ENCODE measurements around the gene SIRPG. TPM values are rescaled to one million over a fixed set of nuclear protein-coding genes. Genes with fewer than 3 reads are reported as not detected.
"Not testable (repeated sequence)": the region's sequence is repeated elsewhere in the genome, so short reads cannot be mapped to it uniquely, and the experiment has no call there.

Gene SIRPG
- total RNA-seq, 1 donor from 2014 or later, result not detected

DNA sequence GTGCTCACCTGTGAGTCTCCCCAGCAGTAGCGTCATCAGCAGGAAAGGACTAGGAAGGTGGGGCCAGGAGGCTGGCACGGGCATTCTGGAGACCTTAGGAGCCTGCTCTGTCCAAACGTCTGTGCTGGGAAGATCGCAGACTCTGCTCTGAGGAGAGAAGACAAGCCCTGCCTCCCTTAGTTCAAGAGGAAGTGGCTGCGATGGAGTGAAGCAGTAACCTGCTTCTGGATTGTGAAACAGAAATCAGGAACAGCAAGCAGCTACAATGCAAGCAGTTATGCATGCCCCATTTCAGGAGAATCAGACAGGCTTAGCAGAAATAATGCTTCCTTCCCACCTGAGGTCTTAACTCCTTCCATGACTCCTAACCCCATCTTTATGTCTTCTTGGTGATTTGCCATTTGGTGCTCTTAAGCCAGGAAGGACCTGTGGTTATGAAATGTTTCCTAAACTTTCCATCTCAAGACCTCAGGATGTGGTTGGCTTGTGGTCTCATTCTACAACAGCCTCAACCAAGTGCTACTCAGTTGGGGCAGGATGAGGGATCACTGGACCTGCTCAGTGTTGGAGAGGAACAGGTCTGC is 37.6 kb downstream of the SIRPG start, which contains the start of gene SIRPB1:
SIRPB1 (minus strand) TSS at position 149 of the 584 bp plus-strand sequence; CDS start at position 84, 65 bp downstream.
- Mint-ChIP-seq H3K27me3 (ENCODE audit: unreplicated experiment) (peaks cover 8% of the 10 kb centered on the region), H3K36me3 (ENCODE audit: low read depth, unreplicated experiment) (no peaks in the 10 kb centered on the region), H3K4me3 (ENCODE audit: unreplicated experiment) (no peak within 1 kb of the TSS), H3K4me1 (ENCODE audit: unreplicated experiment) (peaks cover 13% of the 10 kb centered on the region), H3K9me3 (ENCODE audit: unreplicated experiment) (no peaks in the 10 kb centered on the region), H3K27ac (ENCODE audit: unreplicated experiment) (no peak within 1 kb of the TSS)
- no peak for DNase-seq (ENCODE audit: low spot score)
- TF ChIP-seq, protein P1, sequence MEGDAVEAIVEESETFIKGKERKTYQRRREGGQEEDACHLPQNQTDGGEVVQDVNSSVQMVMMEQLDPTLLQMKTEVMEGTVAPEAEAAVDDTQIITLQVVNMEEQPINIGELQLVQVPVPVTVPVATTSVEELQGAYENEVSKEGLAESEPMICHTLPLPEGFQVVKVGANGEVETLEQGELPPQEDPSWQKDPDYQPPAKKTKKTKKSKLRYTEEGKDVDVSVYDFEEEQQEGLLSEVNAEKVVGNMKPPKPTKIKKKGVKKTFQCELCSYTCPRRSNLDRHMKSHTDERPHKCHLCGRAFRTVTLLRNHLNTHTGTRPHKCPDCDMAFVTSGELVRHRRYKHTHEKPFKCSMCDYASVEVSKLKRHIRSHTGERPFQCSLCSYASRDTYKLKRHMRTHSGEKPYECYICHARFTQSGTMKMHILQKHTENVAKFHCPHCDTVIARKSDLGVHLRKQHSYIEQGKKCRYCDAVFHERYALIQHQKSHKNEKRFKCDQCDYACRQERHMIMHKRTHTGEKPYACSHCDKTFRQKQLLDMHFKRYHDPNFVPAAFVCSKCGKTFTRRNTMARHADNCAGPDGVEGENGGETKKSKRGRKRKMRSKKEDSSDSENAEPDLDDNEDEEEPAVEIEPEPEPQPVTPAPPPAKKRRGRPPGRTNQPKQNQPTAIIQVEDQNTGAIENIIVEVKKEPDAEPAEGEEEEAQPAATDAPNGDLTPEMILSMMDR (IDR thresholded peaks at IDR 0.05; ENCODE audit: unreplicated experiment), result no peak

- H3K9me3 Mint-ChIP-seq (ENCODE audit: unreplicated experiment), result no peaks in the 10 kb centered on the region
- no peak overlapping the region for H3K4me3 Mint-ChIP-seq (ENCODE audit: unreplicated experiment)
- peaks cover 13% of the 10 kb centered on the region for H3K4me1 Mint-ChIP-seq (ENCODE audit: unreplicated experiment)
- peaks cover 8% of the 10 kb centered on the region for H3K27me3 Mint-ChIP-seq (ENCODE audit: unreplicated experiment)
- TF ChIP-seq, protein P1 (IDR thresholded peaks at IDR 0.05; ENCODE audit: unreplicated experiment), result no peak
- H3K27ac Mint-ChIP-seq (ENCODE audit: unreplicated experiment), result no peak overlapping the region
- no peaks in the 10 kb centered on the region for H3K36me3 Mint-ChIP-seq (ENCODE audit: low read depth, unreplicated experiment)
- DNase-seq (ENCODE audit: low spot score), result no peak
Measured at GRCh38 chr20:1618954-1619540, 38.5 kb downstream of the SIRPG start.

GRCh38 chr20:1618479-1618878 is 39.1 kb downstream of the SIRPG start:
- TF ChIP-seq, protein P1 (IDR thresholded peaks at IDR 0.05; ENCODE audit: unreplicated experiment), result no peak
- peaks cover 8% of the 10 kb centered on the region for H3K27me3 Mint-ChIP-seq (ENCODE audit: unreplicated experiment)
- no peak for DNase-seq (ENCODE audit: low spot score)
- H3K27ac Mint-ChIP-seq (ENCODE audit: unreplicated experiment), result peak overlapping the region; percentile 23
- no peak overlapping the region for H3K4me3 Mint-ChIP-seq (ENCODE audit: unreplicated experiment)
- H3K4me1 Mint-ChIP-seq (ENCODE audit: unreplicated experiment), result peaks cover 13% of the 10 kb centered on the region
- no peaks in the 10 kb centered on the region for H3K36me3 Mint-ChIP-seq (ENCODE audit: low read depth, unreplicated experiment)
- H3K9me3 Mint-ChIP-seq (ENCODE audit: unreplicated experiment), result no peaks in the 10 kb centered on the region

GRCh38 chr20:1616858-1617434 is 40.6 kb downstream of the SIRPG start:
- no peaks in the 10 kb centered on the region for H3K9me3 Mint-ChIP-seq (ENCODE audit: unreplicated experiment)
- TF ChIP-seq, protein P1 (IDR thresholded peaks at IDR 0.05; ENCODE audit: unreplicated experiment), result no peak
- H3K36me3 Mint-ChIP-seq (ENCODE audit: low read depth, unreplicated experiment), result no peaks in the 10 kb centered on the region
- peaks cover 7% of the 10 kb centered on the region for H3K4me1 Mint-ChIP-seq (ENCODE audit: unreplicated experiment)
- DNase-seq (ENCODE audit: low spot score), result no peak
- H3K4me3 Mint-ChIP-seq (ENCODE audit: unreplicated experiment), result no peak overlapping the region
- no peak overlapping the region for H3K27ac Mint-ChIP-seq (ENCODE audit: unreplicated experiment)
- H3K27me3 Mint-ChIP-seq (ENCODE audit: unreplicated experiment), result peaks cover 8% of the 10 kb centered on the region

GRCh38 chr20:1610404-1610803 is 47.2 kb downstream of the SIRPG start:
- H3K27me3 Mint-ChIP-seq (ENCODE audit: unreplicated experiment); H3K4me3 Mint-ChIP-seq (ENCODE audit: unreplicated experiment); H3K27ac Mint-ChIP-seq (ENCODE audit: unreplicated experiment); H3K4me1 Mint-ChIP-seq (ENCODE audit: unreplicated experiment); DNase-seq (ENCODE audit: low spot score); H3K9me3 Mint-ChIP-seq (ENCODE audit: unreplicated experiment); H3K36me3 Mint-ChIP-seq (ENCODE audit: low read depth, unreplicated experiment): not testable (repeated sequence)

- DNase-seq (ENCODE audit: low spot score); H3K4me1 Mint-ChIP-seq (ENCODE audit: unreplicated experiment); H3K27me3 Mint-ChIP-seq (ENCODE audit: unreplicated experiment); H3K36me3 Mint-ChIP-seq (ENCODE audit: low read depth, unreplicated experiment); H3K27ac Mint-ChIP-seq (ENCODE audit: unreplicated experiment); H3K4me3 Mint-ChIP-seq (ENCODE audit: unreplicated experiment); H3K9me3 Mint-ChIP-seq (ENCODE audit: unreplicated experiment): not testable (repeated sequence)
Measured at GRCh38 chr20:1608678-1609347, 48.8 kb downstream of the SIRPG start.
